GM12892 (cell line): ENCODE results near the gene APLF.

Source experiments
- POLR2A ChIP-seq: IDR thresholded peaks from 2 replicates; pipeline ENCODE4 v1.6.1; 2011; ENCODE audit warnings: low read depth, low read length, control low read depth
- TAF1 ChIP-seq: IDR thresholded peaks from 2 replicates; pipeline ENCODE4 v1.6.1; 2011; ENCODE audit warnings: low read depth, mild to moderate bottlenecking, control low read depth, low read length, borderline replicate concordance

DNA sequence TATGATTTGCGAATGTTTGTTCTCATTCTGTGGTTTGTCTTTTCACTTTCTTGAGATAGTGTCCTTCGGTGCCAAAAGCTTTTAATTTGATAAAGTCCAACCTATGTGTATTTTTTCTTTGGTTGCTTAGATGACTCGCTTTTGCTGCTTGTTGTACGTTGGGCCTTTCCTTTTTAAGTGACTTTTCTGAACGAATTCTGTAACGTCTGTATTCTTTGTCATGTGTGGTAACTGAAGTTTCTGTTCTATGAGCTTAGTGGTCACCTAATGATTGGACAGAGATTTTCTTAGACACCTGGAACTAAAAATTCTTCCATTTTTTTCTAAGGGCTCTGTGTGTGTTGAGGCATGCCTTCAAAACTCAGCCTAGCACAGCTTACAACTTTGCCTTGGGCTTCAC, 156.4 kb downstream of the APLF start:
- TF ChIP-seq POLR2A: no peak
- no peak for TF ChIP-seq TAF1
